ENCODE measurements around the gene DRC7.
"Not testable (repeated sequence)": the region's sequence is repeated elsewhere in the genome, so short reads cannot be mapped to it uniquely, and the experiment has no call there.

The DRC7 gene

DNA sequence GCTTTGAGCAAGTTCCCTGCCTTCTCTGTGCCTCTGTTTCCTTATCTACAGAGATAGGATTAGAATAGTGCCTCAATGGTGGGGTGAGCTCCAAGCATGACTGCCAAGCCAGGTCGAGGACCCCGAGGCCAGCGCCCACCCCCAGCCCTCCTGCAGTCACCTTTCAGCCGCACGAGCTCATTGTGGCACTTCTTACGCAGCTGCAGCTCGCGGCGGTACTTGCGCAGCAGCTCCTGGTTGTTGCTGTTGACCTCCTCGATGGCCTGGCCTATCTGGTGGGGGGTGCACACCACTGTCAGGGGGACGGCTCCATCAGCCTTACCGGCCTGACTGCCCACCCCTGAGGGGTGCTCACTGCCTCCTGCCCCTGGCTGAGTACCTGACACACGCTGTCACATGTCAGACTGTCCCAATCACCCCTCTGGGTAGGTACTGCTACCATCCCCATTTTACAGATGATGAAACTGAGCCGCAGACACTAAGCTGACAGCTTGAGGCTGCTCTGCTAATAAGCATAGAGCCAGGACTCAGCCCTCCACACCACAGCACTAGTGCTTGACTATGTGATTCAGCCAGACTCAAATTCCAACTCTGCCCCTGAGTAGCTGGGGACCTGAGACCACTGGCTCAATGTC lies 72.2 kb downstream of the DRC7 start:
- DNase-seq: no peak

DNA sequence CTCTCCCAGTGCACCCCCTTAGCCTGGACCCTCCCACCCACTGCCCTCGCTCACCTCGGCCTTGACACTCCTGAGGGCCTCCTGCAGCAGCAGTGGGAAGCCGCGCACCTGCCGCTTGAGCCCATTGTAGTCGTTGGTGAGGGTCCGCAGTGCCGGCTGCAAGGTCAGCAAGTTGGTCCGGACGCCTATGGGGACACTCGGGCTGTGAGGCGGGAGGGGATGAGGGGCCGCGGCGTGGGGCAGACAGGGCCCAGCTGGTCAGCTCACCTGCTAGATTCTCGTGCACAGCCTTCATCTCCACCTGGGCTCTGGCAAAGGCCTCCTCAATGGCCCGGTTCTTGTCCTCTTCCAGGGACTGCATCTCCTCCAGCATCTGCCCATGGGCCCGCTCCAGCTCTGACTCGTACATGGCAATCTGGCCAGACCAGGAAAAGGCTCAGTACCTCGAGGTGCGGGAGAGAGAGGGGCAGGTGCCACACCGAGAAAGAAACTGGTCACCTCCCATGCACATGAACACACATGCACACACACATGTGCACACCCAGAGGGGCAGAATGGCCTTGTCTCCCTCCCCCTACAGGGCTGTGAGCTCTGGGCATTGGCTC lies 75.0 kb downstream of the DRC7 start:
- no peak for DNase-seq

DNA sequence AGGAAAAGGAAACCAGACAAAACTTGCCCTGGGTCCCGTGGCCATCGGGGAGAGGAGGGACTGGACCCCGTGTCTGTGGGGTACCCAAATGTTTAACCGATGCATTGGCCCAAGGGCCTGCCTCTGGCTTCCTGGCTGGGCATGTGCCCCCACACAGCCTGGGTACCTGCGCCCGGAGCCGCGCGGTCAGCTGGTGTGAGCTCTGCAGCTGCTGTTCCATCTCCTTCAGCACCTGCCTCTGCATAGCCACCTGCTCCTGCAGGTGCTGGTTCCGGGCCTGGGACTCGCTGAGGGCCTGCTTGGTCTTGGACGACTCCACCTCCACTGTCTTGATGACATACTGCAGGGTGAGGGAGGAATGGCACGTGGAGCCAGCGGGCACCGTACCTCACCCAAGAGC lies 75.8 kb downstream of the DRC7 start:
- peak; percentile 28 for DNase-seq

DNA sequence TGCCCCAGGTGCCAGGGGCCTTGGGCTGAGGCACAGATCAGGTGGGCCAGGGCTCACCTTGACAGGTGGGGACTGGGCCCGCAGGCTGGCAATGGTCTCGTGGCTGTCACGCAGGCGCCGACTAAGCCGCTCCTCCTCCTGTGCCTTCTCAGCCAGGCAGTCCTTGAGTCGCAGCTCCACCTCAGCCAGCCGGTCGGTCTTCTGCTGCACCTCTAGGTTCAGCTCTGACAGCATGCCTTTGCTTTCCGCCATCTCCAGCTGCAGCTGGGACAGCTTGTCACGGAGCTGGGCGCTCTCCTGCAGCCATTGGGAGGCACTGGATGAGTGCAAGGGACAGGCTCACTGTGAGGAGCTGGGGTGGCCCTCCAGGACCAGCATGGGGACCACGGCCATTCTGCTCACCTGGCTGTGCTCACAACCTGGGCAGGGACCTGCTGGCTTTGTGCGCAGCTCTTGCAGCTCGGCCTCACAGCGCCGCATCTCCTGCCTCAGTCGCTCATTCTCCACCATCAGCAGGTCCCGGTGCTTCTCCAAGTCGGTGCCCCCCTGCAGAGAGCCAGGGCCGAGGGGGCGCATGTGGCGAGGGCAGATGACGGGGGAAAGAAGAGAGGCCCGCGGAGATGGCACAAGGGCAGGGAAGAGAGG lies 76.7 kb downstream of the DRC7 start:
- no peak for DNase-seq

DNA sequence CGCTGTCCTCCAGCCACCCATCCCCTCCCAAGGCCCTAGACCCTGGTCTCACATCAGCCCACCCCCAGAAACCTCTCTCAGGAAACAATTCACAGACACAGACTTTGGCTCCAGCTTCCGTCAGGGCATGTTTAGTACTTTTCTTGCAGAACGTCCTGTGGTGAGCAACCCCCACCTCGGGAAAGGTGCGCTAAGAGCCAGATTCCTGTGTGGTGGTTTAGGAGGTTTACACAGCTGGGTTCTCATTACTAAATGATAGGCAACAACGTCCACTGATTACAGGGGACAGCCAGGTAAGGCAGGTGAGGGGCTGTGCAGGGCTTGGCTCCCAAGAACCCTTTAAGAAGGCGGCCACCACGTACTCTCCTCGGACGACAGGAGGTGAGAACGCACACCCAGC lies 78.4 kb downstream of the DRC7 start:
- no peak for DNase-seq

DNA sequence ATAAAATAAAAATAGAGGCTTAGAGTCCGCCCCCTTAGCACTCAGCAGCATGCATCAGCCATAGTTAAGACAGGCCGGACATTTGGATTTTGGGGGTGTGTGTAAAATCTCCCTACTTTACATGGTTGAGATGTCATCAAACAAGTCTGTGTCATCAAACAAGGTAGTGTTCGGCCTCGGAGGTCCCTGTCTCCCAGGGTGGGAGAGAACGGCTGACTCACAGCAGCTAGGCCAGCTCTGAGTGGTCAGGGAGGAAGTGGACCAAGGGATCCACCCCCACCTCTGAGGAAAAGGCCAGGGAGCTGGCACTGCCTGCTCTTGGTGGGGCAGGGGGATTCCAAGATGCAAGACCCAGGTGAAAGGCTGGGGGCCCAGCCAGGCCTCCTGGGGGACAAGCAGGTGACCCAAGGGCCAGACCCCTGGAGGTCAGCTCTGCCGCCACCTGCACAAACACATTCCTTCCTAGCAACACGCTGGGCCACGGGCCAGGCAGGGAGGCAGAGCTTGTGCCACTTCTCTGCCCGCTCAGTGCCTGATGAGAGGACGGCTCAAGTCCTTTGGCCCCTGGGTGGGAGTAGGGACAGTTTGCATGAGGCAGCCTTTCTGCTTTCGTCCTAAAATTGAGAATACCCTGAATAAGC lies 79.2 kb downstream of the DRC7 start:
- peak; percentile 19 for DNase-seq

DNA sequence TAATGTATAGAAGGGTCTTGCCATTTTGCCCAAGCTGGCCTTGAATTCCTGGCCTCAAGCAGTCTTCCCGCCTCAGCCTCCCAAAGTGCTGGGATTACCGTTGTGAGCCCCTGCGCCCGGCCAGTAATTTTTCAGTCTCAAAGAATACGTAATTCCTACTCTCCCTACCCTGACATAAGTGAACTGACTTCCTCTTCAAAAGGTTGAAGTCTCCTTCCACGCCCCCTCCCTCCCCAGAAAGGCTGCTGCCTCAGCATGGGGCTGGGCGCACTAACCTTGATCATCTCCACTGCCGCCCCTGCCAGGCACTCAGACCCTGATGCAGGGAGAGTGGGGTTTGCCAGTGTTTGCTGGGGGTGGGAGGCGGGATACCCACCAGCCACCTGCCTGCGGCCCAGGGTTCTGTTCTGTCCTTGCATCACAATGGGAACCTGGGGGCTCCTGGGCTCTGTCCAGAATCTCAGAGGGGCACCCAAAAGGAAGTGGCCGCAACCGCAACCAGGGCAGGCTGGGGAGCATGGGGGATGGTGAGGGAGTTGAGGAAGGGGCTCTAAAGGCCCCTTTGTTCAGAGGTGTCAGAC lies 80.2 kb downstream of the DRC7 start:
- no peak for DNase-seq

DNA sequence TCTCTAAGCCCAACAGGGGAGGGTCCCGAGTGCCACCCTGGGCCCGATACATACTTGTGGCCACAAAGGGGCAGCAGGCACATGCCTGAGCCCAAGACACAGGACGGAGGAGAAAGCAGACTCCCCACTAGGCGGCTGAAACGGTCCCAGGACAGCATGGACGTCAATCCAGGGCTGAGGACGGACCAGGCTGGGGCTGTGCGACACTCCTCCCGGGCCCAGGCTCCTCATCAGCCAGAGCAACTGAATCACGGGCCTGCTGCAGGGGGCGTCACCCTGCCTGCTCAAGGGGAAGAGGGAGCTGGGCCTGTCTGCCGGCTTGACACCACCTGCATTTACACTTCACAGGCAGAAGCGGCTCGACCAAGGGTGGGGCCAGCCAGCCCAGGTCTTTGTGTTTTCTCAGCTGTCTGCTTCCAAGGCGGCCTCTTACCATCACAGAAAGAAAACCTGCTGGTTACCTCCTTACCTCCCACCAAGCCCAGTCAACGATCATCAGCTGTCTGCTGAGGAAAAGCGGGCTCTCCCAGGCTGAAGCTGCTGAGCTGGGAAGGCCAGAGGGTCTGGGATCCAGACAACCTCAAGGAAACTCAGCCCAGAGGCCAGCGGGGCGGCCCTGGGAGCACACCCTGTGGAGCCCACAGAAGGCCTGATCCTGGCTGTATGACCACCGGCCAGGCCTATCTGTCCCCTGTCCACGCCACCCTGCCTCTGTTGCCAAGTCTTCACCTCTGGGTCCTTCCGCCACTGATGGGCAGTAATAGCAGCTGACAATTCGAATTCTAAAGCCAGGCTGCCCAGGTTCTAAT lies 81.3 kb downstream of the DRC7 start:
- DNase-seq: peak; percentile 91

DNA sequence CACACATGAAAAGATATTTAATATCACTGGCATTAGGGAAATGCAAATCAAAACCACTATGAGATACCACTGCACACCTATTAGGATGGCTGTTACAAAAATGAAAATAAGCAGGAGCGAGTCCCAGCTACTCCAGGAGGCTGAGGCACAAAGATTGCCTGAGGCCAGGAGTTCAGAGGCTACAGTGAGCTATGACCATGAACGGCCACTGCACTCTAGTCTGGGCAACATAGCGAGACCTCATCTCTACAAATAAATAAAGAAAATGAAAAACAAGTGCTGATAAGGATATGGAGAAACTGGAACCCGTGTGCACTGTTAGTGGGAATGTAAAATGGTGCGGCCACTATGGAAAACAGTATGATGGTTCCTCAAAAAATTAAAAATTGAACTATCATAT lies 84.1 kb downstream of the DRC7 start:
- DNase-seq: no peak

DNA sequence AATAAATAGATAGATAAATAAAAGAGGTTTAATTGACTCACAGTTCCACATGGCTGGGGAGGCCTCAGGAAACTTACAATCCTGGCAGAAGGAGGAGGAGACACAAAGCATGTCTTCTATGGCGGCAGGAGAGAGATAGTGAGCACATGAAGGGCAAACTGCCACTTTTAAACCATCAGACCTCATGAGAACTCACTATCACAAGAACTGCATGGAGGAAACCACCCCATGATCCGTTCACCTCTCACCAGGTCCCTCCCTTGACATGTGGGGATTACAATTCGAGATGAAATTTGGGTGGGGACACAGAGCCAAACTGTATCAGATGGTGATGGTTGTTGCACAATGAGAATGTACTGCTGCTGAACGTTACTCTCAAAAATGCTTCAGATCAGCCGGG lies 85.2 kb downstream of the DRC7 start:
- DNase-seq: not testable (repeated sequence)

DNA sequence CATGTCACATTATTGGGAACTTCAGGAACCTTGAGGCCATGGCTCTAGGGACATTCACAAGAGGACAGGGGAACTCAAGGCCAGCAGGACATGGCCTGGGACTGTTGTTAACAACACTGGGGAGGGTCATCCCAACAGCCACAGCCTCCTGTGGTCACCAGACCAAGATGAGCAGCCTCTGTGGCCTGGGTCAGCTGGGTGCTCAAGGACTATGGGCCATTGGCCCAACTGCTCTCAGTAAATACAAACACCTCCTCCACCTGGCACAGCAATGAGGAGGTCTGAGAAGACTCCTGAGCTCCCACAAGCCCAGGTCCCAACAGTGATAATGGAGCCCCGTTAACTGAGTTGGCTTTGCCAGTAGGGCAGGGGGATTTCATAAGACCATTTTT lies 86.7 kb downstream of the DRC7 start:
- DNase-seq: no peak

Measured in SHP77 treated with DMSO at 0.1 percent for 48 hours (cell line).